Activated naive CD4-positive, alpha-beta T cell treated with Interleukin-2 at 50 U/mL for 16 hours (primary cell): Measurements from ENCODE around the gene OPA1.

Experiments
- DNase-seq: peaks from one replicate; pipeline ENCODE4 v3.0.0-alpha.2; 2020

The OPA1 gene

GRCh38 chr3:193656445-193656844 lies 63.4 kb downstream of the OPA1 start:
- no peak for DNase-seq

- no peak for DNase-seq
Observed at GRCh38 chr3:193656878-193657282, 63.9 kb downstream of the OPA1 start.

- no peak for DNase-seq
Observed at GRCh38 chr3:193660171-193660570, 67.2 kb downstream of the OPA1 start.

GRCh38 chr3:193660698-193661411 lies 67.8 kb downstream of the OPA1 start:
- no peak for DNase-seq

- no peak for DNase-seq
Observed at GRCh38 chr3:193662757-193663322, 69.8 kb downstream of the OPA1 start.

GRCh38 chr3:193665370-193665989 lies 72.5 kb downstream of the OPA1 start:
- no peak for DNase-seq

- DNase-seq: no peak
Observed at GRCh38 chr3:193673845-193674244, 80.8 kb downstream of the OPA1 start.

- DNase-seq: no peak
Observed at GRCh38 chr3:193674714-193675113, 81.7 kb downstream of the OPA1 start.

GRCh38 chr3:193677734-193678133 lies 84.7 kb downstream of the OPA1 start:
- DNase-seq: no peak

- DNase-seq: no peak
Observed at GRCh38 chr3:193680220-193680619, 87.2 kb downstream of the OPA1 start.

GRCh38 chr3:193681631-193682030 lies 88.6 kb downstream of the OPA1 start:
- DNase-seq: no peak

GRCh38 chr3:193686665-193687483 lies 93.9 kb downstream of the OPA1 start:
- no peak for DNase-seq

GRCh38 chr3:193688834-193689714 lies 96.1 kb downstream of the OPA1 start:
- DNase-seq: no peak

GRCh38 chr3:193693774-193694173 lies 100.8 kb downstream of the OPA1 start:
- no peak for DNase-seq

- no peak for DNase-seq
Observed at GRCh38 chr3:193701953-193702635, 109.1 kb downstream of the OPA1 start.

- DNase-seq: no peak
Observed at GRCh38 chr3:193702967-193703366, 110.0 kb downstream of the OPA1 start.

GRCh38 chr3:193704431-193704830 lies 111.4 kb downstream of the OPA1 start:
- DNase-seq: no peak

- DNase-seq: no peak
Observed at GRCh38 chr3:193708270-193708669, 115.3 kb downstream of the OPA1 start.

GRCh38 chr3:193710286-193711165 lies 117.5 kb downstream of the OPA1 start:
- no peak for DNase-seq

GRCh38 chr3:193711166-193711485 lies 118.1 kb downstream of the OPA1 start:
- no peak for DNase-seq

GRCh38 chr3:193711523-193711963 lies 118.5 kb downstream of the OPA1 start:
- no peak for DNase-seq
